ENCODE data around the gene TCP11L2. TPM values are rescaled to one million over a fixed set of nuclear protein-coding genes. Genes with fewer than 3 reads are reported as not detected.

Gene TCP11L2
- total and polyA plus RNA-seq, 9 of the 15 experiments (the other 6 are each of a cell fraction or from before 2014, with no cell fraction given) = 0.39 to 4.5 (median 1.3) TPM

GRCh38 chr12:106309671-106310505 lies 7.4 kb downstream of the TCP11L2 start:
- Histone ChIP-seq H3K4me2 (ENCODE audit: insufficient read depth, low read length) (no peak overlapping the region), H3K9me1 (ENCODE audit: control insufficient read depth, insufficient read depth, low read length) (no peaks in the 10 kb centered on the region), H3K79me2 (ENCODE audit: control insufficient read depth, insufficient read depth, low read length) (no peaks in the 10 kb centered on the region), H3K27ac (ENCODE audit: extremely low read depth, low read depth, low read length) (no peak overlapping the region), H3K36me3 (ENCODE audit: control insufficient read depth, insufficient read depth, low read length) (no peaks in the 10 kb centered on the region), H3K4me1 (replicated peaks in 1 of 2; ENCODE audit: control insufficient read depth in 2 of 2, insufficient read depth in 2 of 2, low read length in 2 of 2) (0 out of 5 replicates have a peak, but pooled peaks cover 0 to 6% of the 10 kb centered on the region in 2 experiments), H3K4me3 (no peak overlapping the region), H2AFZ (ENCODE audit: low read depth, low read length) (no peak overlapping the region), H4K20me1 (replicated peaks; ENCODE audit: control insufficient read depth, insufficient read depth, low read length) (no peaks in the 10 kb centered on the region), H3K27me3 (ENCODE audit: control insufficient read depth in 2 of 2, insufficient read depth in 2 of 2, low read length in 2 of 2) (peaks cover 12% of the 10 kb centered on the region in 2 experiments; a peak in 3 of 5 replicates), H3K9me3 (replicated peaks; ENCODE audit: control insufficient read depth, insufficient read depth, low read depth, low read length) (no peaks in the 10 kb centered on the region), H3K9ac (ENCODE audit: insufficient read depth in 1 of 2, low read depth in 2 of 2, low read length in 2 of 2) (no peak overlapping the region)
- ATAC-seq (no peak), DNase-seq (ENCODE audit: extremely low read depth in 1 of 4, low spot score in 3 of 4) (no peak), FAIRE-seq (no peak)
- in situ Hi-C loops (cut with MboI) (no loop called here), intact Hi-C loops (cut with micrococcal nuclease) (no loop called here)
- no TSS peak for BruUV-seq (replicated peaks)
- WGBS (ENCODE audit: insufficient coverage, low coverage, missing lambda C conversion rate) = 18% methylated on average over 7 of the region's 7 CpGs
- ChIA-PET POLR2A (no interaction called here), CTCF (ENCODE audit: low intra/inter-chr PET ratio) (no interaction called here)
- TF ChIP-seq SMARCC2 (IDR thresholded peaks at IDR 0.05; ENCODE audit: low read depth) (no peak), ZBTB11 (CRISPR knock-in tag; IDR thresholded peaks at IDR 0.05) (no peak), MIER1 (IDR thresholded peaks at IDR 0.05; ENCODE audit: low read depth) (no peak), ZNF133 (CRISPR knock-in tag; IDR thresholded peaks at IDR 0.05) (no peak), PBX2 (CRISPR knock-in tag; IDR thresholded peaks at IDR 0.05; ENCODE audit: low read depth) (no peak), PBX2 (tag; conservative IDR thresholded peaks at IDR 0.05; ENCODE audit: low read depth) (no peak), NFYB (IDR thresholded peaks at IDR 0.05; ENCODE audit: extremely low read depth, insufficient read length) (no peak), NFE2L1 (tag; IDR thresholded peaks at IDR 0.05; ENCODE audit: borderline replicate concordance, low read depth) (no peak), ZNF75A (CRISPR knock-in tag; IDR thresholded peaks at IDR 0.05) (no peak), ATF6 (CRISPR knock-in tag; IDR thresholded peaks at IDR 0.05) (no peak), COPS2 (conservative IDR thresholded peaks at IDR 0.05) (no peak), SRF (CRISPR knock-in tag; IDR thresholded peaks at IDR 0.05) (no peak)
